Stomach (tissue), 9 donors: ENCODE data around the gene CERT1. TPM values are rescaled to one million over a fixed set of nuclear protein-coding genes. Genes with fewer than 3 reads are reported as not detected.

Experiments
- DNase-seq, 2 donors: peaks; one replicate each; pipeline versions ENCODE4 v3.0.0 to v3.0.0-alpha.2; 2013 to 2019
- H3K27ac ChIP-seq, 5 donors: fragments of 200-600 bp in 4 of 5; sonication (generic) in 4 of 5; one replicate each; pipeline ENCODE4 v1.5.1; 2013 to 2019; ENCODE audit warnings: mild to moderate bottlenecking in 1 of 5, moderate library complexity in 1 of 5
- H3K27me3 ChIP-seq, 3 donors: fragments of 200-600 bp; sonication (generic); one replicate each; pipeline ENCODE4 v1.5.1; 2017 to 2019; ENCODE audit warnings: mixed run types in 1 of 3
- H3K36me3 ChIP-seq, 4 donors: fragments of 200-600 bp; sonication (generic); 1 replicate in 3 of 4; 2 replicates in 1 of 4; pipeline ENCODE4 v1.5.1; 2016 to 2019
- H3K4me1 ChIP-seq, 4 donors: fragments of 200-600 bp; sonication (generic); one replicate each; pipeline ENCODE4 v1.5.1; 2016 to 2019
- H3K4me3 ChIP-seq, 4 donors: fragments of 200-600 bp; sonication (generic) in 3 of 4; one replicate each; pipeline ENCODE4 v1.5.1; 2016 to 2019; ENCODE audit warnings: mild to moderate bottlenecking in 1 of 4
- H3K9me3 ChIP-seq, 4 donors: fragments of 200-600 bp; sonication (generic); one replicate each; pipeline ENCODE4 v1.5.1; 2016 to 2019
- CTCF ChIP-seq, 7 experiments: fragments of 450-650 bp in 4 of 7; fragments of 200-600 bp in 3 of 7; sonication (generic) in 3 of 7; IDR thresholded peaks; one replicate each; pipeline ENCODE4 v1.5.1; 2016 to 2019; ENCODE audit warnings: antibody characterized with exemption in 7 of 7, control low read depth in 2 of 7, mild to moderate bottlenecking in 1 of 7
- EP300 ChIP-seq: sonication (generic); formaldehyde crosslinking; IDR thresholded peaks from one replicate; pipeline ENCODE4 v1.6.1; 2017; ENCODE audit warnings: antibody characterized with exemption
- POLR2A ChIP-seq, 4 donors: fragments of 450-650 bp; IDR thresholded peaks; one replicate each; pipeline ENCODE4 v1.6.1; 2016; ENCODE audit warnings: antibody characterized with exemption in 4 of 4, control low read depth in 2 of 4, mild to moderate bottlenecking in 1 of 4, moderate library complexity in 1 of 4
- POLR2AphosphoS5 ChIP-seq, 3 donors: sonication (generic); formaldehyde crosslinking; IDR thresholded peaks; one replicate each; pipeline ENCODE4 v1.6.1; 2016; ENCODE audit warnings: antibody characterized with exemption in 3 of 3
- WGBS, 5 donors: extraction: QIAGEN DNeasy Blood & Tissue Kit in 3 of 5; methylation state at CpG; one replicate each; pipeline versions ENCODE4 v1.1.5 to v1.1.7; 2013 to 2018; 5-methylcytosine and 5-hydroxymethylcytosine counted together
- intact Hi-C: fragments of 100-400 bp; cut with DNase I; formaldehyde crosslinking; loops from one replicate; pipeline ENCODE4 v1.15.1; 2023; ENCODE audit warnings: low total_unique reads
- polyA plus RNA-seq, 3 donors: library from polyadenylated mRNA; stranded (reverse); fragments of 200-250 nt; gene quantifications; one replicate each; pipeline ENCODE4 v1.2.3, GENCODE V29; 2013
- total RNA-seq, 5 donors: library from RNA; depleted of rRNA; stranded (reverse); fragments of >200 nt; gene quantifications; one replicate each; pipeline versions ENCODE4 v1.1.0 to v1.2.3, GENCODE V29; 2014 to 2016
- donor health status: healthy with polysubstance abuse.
- donor health status: Bipolar disorder and iron deficiency.
- donor health status: healthy.

The CERT1 gene
- total and polyA plus RNA-seq, 8 donors: 7.3 to 81.0 (median 28.5) TPM

GRCh38 chr5:75514323-75514722 lies 2.9 kb upstream of the CERT1 start:
- no peaks in the 10 kb centered on the region for H3K9me3 ChIP-seq
- H3K4me3 ChIP-seq: no peak overlapping the region
- no peak for DNase-seq
- no peak overlapping the region for H3K27ac ChIP-seq
- intact Hi-C loops: no loop called here
- H3K27me3 ChIP-seq: no peaks in the 10 kb centered on the region
- H3K4me1 ChIP-seq: peaks cover 15 to 63% (median 41%) of the 10 kb centered on the region in 4 donors
- WGBS, 5 donors: 86 to 99% (median 94%) methylated on average over 3 of the region's 3 CpGs
- no peak for TF ChIP-seq POLR2A (IDR thresholded peaks at IDR 0.05)
- no peaks in the 10 kb centered on the region for H3K36me3 ChIP-seq

GRCh38 chr5:75513841-75514240 lies 2.4 kb upstream of the CERT1 start:
- H3K27ac ChIP-seq: no peak overlapping the region
- no peak overlapping the region for H3K4me3 ChIP-seq
- DNase-seq: no peak
- H3K4me1 ChIP-seq: peaks cover 12 to 64% (median 41%) of the 10 kb centered on the region in 4 donors
- intact Hi-C loops: no loop called here
- H3K36me3 ChIP-seq: no peaks in the 10 kb centered on the region
- no peaks in the 10 kb centered on the region for H3K9me3 ChIP-seq
- no peaks in the 10 kb centered on the region for H3K27me3 ChIP-seq
- WGBS, 5 donors: 13 to 67% (median 58%) methylated on average over 1 of the region's 1 CpG
- TF ChIP-seq CTCF (IDR thresholded peaks at IDR 0.05) (no peak), EP300 (no peak), POLR2A (IDR thresholded peaks at IDR 0.05) (no peak)

GRCh38 chr5:75512383-75513074 lies 1.1 kb upstream of the CERT1 start:
- Histone ChIP-seq H3K4me1 (peaks cover 9 to 74% (median 45%) of the 10 kb centered on the region in 4 donors), H3K36me3 (no peaks in the 10 kb centered on the region), H3K27me3 (no peaks in the 10 kb centered on the region), H3K27ac (peak overlapping the region in 4 of 5 donors; percentile 86 to 92 (median 91)), H3K4me3 (peak overlapping the region; percentile 75 to 93 (median 85)), H3K9me3 (no peaks in the 10 kb centered on the region)
- no peak for TF ChIP-seq POLR2AphosphoS5 (IDR thresholded peaks at IDR 0.05)
- 68 to 73% (median 70%) methylated on average over 16 of the region's 16 CpGs for WGBS, 5 donors
- intact Hi-C loops: no loop called here
- peak in 1 of 2 donors; percentile 12 for DNase-seq

- TF ChIP-seq CTCF (IDR thresholded peaks at IDR 0.05): no peak
- TF ChIP-seq POLR2A (IDR thresholded peaks at IDR 0.05): no peak
- TF ChIP-seq POLR2AphosphoS5 (IDR thresholded peaks at IDR 0.05): no peak
- no peak for TF ChIP-seq EP300
- WGBS, 5 donors: 0 to 1% (median 1%) methylated on average over 28 to 54 of the region's 54 CpGs
Observed at GRCh38 chr5:75510836-75511434, 494 bp downstream of the CERT1 start.

GRCh38 chr5:75510417-75510835 lies 1.0 kb downstream of the CERT1 start:
- no peak for TF ChIP-seq POLR2AphosphoS5 (IDR thresholded peaks at IDR 0.05)
- TF ChIP-seq EP300: no peak
- TF ChIP-seq CTCF (IDR thresholded peaks at IDR 0.05): no peak
- no peak for TF ChIP-seq POLR2A (IDR thresholded peaks at IDR 0.05)
- H3K36me3 ChIP-seq: no peaks in the 10 kb centered on the region
- peak in 1 of 2 donors; percentile 52 for DNase-seq
- peak overlapping the region; percentile 86 to 92 (median 92) for H3K27ac ChIP-seq
- intact Hi-C loops: no loop called here
- H3K4me3 ChIP-seq: peak overlapping the region; percentile 75 to 93 (median 85)
- WGBS, 5 donors: 0% methylated on average over 14 to 15 of the region's 15 CpGs
- H3K4me1 ChIP-seq: peaks cover 9 to 72% (median 51%) of the 10 kb centered on the region in 4 donors
- no peaks in the 10 kb centered on the region for H3K27me3 ChIP-seq
- H3K9me3 ChIP-seq: no peaks in the 10 kb centered on the region

More at GRCh38 chr5:75510836-75511434, 494 bp downstream of the CERT1 start:
- intact Hi-C loops: no loop called here
- Histone ChIP-seq H3K4me3 (peak overlapping the region; percentile 75 to 93 (median 85)), H3K27ac (peak overlapping the region; percentile 86 to 92 (median 92)), H3K36me3 (no peaks in the 10 kb centered on the region), H3K4me1 (peaks cover 9 to 67% (median 49%) of the 10 kb centered on the region in 4 donors), H3K27me3 (no peaks in the 10 kb centered on the region), H3K9me3 (no peaks in the 10 kb centered on the region)
- peak in 1 of 2 donors; percentile 83 for DNase-seq
